Stimulated activated CD8-positive, alpha-beta memory T cell treated with anti-CD3 and anti-CD28 coated beads, Interleukin-4, amount 100 ng/mL, for 24 hours (primary cell): Measurements from ENCODE around the gene EYA2.

Experiments used
- DNase-seq: peaks from one replicate; pipeline ENCODE4 v3.0.0-alpha.2; 2020; ENCODE audit warnings: low read depth

EYA2 gene

GRCh38 chr20:47141941-47142773 is 247.5 kb downstream of the EYA2 start:
- DNase-seq: no peak

DNA sequence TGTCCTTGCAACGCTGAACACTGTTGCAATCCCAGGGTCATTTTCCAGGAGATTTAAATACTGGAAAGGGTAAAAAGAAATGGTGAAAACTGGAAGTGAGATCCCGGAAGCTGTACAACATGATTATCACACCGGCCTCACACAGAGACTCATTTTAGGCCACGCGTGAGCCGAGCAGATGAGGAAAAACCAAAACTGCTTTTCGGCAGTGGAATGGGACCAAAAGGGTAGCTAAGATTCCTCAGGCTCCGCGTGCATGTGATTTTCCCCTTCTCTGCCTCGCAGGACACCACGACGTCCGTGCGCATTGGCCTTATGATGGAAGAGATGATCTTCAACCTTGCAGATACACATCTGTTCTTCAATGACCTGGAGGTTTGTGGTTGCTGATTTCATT is 248.1 kb downstream of the EYA2 start:
- DNase-seq: no peak

DNA sequence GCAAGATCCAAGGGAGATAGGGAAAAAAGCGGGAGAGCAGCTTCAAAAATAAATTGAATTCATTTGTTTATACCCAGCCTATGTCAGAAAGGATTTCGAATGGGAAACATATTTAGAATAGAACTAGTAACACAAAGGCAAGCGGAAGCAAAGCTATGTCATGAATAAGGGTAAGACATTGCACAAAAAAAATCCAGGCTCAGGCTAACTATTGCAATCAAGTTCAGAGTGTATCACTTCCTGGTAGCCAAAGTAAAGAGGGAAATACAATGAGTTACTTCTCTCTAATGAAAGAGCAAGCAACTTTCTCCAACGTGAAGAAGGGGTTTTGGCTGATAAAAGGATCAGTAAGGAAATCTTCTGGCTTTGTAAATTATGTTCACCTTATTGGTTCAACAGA is 249.0 kb downstream of the EYA2 start:
- no peak for DNase-seq

DNA sequence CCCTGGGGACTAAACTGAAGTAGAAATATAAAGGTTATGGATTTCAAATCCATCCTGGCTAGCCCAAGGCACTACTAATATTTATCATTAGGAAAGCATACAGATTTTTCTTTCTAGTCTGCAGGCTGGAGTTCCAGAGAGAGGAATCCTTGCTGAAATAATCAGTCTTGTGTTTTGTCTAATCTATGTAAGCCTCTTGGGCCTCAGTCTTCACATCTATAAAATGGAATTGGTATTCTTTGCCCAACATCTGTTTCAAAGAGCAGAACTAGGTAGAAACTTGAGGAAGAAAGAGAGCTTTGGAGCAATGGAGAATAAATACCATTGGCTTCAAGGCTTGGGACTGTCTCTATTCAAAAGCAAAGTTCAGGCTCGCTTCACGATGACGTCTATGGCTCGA is 249.8 kb downstream of the EYA2 start:
- no peak for DNase-seq

DNA sequence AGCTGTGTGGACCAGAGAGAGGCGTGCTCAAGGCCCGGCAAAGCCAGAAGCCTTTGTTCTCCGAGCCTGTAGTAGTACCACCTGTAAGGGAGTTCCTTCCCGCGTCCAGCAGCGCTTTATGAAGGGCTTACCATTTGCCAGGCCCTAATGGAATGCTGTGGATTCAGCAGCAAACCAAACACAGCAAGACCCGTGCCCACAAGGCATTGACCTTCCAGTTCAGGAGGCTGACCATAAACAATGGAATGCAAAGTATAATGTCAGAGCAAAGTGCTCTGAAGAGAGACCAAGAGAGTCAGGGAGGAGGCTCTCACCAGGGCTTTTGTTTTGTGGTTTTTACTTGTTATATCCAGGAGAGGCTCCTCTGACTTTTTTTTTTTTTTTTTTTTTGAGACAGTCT is 252.0 kb downstream of the EYA2 start:
- no peak for DNase-seq

- no peak for DNase-seq
Observed at GRCh38 chr20:47148059-47148458, 253.4 kb downstream of the EYA2 start.

DNA sequence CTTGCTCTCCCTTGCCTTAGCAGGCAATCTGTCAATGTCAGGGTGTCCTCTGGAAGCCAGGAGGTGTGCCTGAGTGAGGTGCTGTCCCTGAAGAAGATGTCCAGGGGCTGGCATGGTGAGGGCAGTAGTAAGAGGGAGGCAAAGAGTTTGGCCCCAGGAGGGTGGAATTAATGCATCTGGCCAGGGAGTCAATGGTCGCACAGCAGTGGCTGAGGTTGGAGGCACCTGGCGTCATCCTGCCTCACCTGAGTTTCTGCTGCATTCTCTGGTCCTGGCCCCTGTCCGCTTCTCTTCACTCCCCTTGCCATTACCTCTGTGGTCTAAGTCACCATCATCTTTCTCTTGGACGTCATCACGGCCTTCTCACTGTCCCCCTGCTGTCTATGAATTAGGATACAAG is 255.3 kb downstream of the EYA2 start:
- no peak for DNase-seq

DNA sequence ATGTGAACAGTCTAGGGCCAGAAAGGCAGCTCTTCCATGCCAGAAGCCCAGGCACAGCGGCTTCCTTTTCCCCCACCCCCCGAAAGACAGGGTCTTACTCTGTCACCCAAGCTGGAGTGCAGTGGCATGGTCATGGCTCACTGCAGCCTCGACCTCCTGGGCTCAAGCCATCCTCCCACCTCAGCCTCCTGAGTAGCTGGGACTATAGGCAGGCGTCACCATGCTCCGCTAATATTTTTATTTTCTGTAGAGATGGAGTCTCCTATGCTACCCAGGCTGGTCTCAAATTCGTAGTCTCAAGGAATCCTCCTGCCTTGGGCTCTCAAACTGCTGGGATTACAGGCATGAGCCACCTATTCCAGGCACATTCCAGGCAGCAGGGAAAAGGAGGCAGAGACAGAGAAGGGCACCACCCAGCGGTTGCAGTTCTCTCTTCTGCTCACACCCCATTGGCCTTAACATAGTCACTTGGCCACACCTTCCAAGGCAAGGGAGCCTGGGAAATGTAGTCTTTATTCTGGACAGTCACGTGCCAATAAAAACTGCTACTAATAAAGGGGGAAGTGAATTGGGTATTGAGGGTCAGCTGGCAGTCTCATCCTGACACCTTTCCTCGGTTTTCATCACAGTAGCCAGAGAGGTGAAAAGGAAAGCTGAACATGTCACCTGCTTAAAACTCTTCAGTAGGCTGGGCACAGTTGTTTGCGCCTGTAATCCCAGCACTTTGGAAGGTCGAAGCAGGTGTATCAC is 255.9 kb downstream of the EYA2 start:
- DNase-seq: no peak

- DNase-seq: no peak
Observed at GRCh38 chr20:47152068-47152467, 257.4 kb downstream of the EYA2 start.

DNA sequence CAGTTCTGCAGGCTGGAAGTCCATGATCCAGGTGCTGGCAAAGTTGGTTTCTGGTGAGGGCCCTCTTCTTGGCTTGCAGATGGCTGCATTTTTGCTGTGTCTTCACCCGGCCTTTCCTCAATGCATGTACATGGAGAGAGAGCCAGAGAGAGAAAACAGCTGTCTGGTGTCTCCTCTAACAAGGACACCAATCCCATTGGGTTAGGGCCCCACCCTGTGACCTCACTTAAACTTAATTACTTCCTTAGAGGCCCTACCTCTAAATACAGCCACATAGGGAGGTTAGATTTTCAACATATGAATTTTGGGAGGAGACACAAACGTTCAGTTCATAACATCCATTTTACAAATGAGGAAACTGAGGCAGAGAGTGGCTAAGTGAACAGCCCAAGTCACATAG is 259.4 kb downstream of the EYA2 start:
- DNase-seq: no peak

GRCh38 chr20:47156301-47157137 is 261.9 kb downstream of the EYA2 start:
- DNase-seq: no peak

GRCh38 chr20:47159166-47159565 is 264.5 kb downstream of the EYA2 start:
- DNase-seq: no peak

DNA sequence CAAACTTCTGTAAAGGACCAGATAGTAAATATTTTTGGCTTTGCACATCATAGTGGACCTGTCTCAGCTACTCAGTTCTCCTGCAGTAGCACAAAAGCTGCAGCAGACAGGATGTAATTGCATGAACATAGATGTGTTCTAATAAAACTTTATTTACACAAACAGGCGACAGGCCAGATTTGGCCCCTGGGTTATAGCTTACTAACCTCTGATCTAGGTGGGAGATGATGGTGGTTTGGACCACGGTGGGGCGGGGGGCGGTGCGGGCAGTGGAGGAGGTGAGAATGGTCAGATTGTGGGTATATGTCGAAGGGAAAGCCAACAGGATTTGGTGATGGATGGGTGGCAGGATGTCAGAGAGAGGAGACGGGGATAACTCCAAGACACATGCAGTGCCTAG is 265.6 kb downstream of the EYA2 start:
- no peak for DNase-seq

- no peak for DNase-seq
Observed at GRCh38 chr20:47160992-47161391, 266.3 kb downstream of the EYA2 start.

- DNase-seq: no peak
Observed at GRCh38 chr20:47161411-47161810, 266.8 kb downstream of the EYA2 start.

GRCh38 chr20:47164140-47164539 is 269.5 kb downstream of the EYA2 start:
- no peak for DNase-seq

DNA sequence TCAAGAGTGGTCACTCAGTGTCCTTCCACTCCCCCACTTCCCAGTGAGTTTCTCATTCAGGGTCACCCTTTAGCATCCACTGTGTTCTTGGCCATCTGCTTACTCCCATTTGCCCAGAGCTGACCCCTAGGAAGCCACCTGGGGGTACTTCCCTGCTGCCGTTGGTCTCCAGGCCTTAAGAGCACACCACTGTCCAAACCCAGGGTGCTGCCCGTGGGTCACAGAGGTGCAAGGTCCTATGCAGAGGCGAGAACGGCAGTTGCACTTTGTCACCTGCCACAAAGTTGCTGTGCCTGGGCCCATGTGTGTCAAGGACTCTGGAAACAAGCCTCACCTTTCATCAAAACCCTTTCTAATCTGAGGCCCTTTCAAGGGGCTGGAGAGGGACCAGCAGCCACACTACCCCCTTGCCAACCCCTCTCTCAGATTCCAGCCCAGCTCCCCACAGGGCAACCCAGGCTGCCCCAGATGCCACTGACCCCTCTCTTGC is 270.8 kb downstream of the EYA2 start:
- DNase-seq: no peak

- DNase-seq: no peak
Observed at GRCh38 chr20:47167846-47168245, 273.2 kb downstream of the EYA2 start.

- no peak for DNase-seq
Observed at GRCh38 chr20:47172579-47172978, 277.9 kb downstream of the EYA2 start.

DNA sequence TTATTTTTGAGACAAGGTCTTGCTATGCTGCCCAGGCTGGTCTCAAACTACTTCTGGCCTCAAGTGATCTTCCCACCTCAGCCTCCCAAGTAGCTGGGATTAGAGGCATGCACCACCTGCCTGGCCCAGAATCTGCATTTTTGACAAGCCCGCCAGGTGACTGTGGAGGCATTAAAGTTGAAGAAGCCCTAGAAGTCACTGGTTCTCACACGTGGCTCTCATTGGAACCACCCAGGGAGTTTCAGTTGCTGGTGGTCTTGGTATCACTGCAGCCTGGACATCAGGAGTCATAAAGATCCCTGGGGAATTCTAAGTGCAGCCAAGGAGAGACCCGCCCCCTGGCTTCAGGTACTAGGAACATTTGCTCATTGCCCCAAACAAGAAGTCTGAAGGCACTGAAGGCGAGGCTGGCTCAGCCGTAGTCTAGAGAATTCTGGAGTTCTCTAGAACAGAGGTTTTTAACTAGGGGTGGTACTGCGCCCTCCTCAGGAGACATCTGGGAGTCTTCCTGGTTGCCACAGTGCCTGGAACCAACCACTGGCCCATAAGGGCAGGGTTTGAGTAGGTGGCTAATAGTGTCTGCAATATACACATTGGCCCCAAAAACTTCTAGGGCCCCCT is 279.1 kb downstream of the EYA2 start:
- DNase-seq: no peak

GRCh38 chr20:47174456-47175243 is 280.0 kb downstream of the EYA2 start:
- DNase-seq: no peak
